Osteocyte (in vitro differentiated cells): ENCODE results near the gene MCF2. TPM values are rescaled to one million over a fixed set of nuclear protein-coding genes. Genes with fewer than 3 reads are reported as not detected.
A peak's percentile ranks its signal among the peaks of the same experiment; 100 is the strongest.

ENCODE experiments used
- DNase-seq: peaks from one replicate; pipeline ENCODE4 v3.0.0; 2021; ENCODE audit warnings: mixed read lengths; ENCODE audit not compliant: unreplicated experiment; ENCODE audit errors: extremely low spot score
- H3K27ac Mint-ChIP-seq: one replicate; pipeline ENCODE4 v1.8.0; 2021; ENCODE audit warnings: mild to moderate bottlenecking, mixed read lengths; ENCODE audit not compliant: unreplicated experiment
- H3K27me3 Mint-ChIP-seq: one replicate; pipeline ENCODE4 v1.8.0; 2021; ENCODE audit warnings: mixed read lengths; ENCODE audit not compliant: unreplicated experiment
- H3K36me3 Mint-ChIP-seq: one replicate; pipeline ENCODE4 v1.8.0; 2021; ENCODE audit warnings: mixed read lengths; ENCODE audit not compliant: unreplicated experiment
- H3K4me1 Mint-ChIP-seq: one replicate; pipeline ENCODE4 v1.8.0; 2021; ENCODE audit warnings: mixed read lengths; ENCODE audit not compliant: unreplicated experiment
- H3K4me3 Mint-ChIP-seq: one replicate; pipeline ENCODE4 v1.8.0; 2021; ENCODE audit warnings: mild to moderate bottlenecking, moderate library complexity, mixed read lengths; ENCODE audit not compliant: unreplicated experiment
- H3K9me3 Mint-ChIP-seq: one replicate; pipeline ENCODE4 v1.8.0; 2021; ENCODE audit warnings: mixed read lengths; ENCODE audit not compliant: unreplicated experiment
- total RNA-seq: library from RNA; stranded (reverse); gene quantifications from 2 replicates; pipeline ENCODE4 v1.2.1, GENCODE V29; 2021
- TF ChIP-seq, protein P1 (sequence below): fragments of 200-600 bp; sonication (generic); IDR thresholded peaks from 2 replicates; pipeline ENCODE4 v1.5.0; 2021; ENCODE audit warnings: antibody characterized with exemption, mild to moderate bottlenecking, moderate library complexity

The MCF2 gene
- total RNA-seq, 1 donor from 2014 or later = not detected

DNA sequence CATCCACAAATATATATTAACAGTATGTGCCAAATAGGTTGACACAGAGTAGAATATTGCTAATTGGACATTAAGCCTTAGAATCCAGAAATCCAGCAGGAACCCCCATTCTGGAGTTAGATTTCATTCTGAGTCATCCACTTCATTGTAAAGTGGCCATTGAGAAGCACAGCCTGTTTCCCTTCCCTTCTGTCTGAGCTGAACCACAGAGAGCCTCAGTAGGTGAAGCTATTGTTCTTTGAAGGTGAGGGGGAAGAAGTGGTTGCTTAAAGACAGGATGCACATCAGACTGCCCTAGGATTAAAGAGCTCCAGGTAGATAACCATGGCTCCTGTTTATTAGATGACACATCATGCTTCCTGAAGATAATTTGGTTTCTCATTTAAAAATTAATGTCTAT lies 30.6 kb upstream of the MCF2 start:
- TF ChIP-seq, protein P1, sequence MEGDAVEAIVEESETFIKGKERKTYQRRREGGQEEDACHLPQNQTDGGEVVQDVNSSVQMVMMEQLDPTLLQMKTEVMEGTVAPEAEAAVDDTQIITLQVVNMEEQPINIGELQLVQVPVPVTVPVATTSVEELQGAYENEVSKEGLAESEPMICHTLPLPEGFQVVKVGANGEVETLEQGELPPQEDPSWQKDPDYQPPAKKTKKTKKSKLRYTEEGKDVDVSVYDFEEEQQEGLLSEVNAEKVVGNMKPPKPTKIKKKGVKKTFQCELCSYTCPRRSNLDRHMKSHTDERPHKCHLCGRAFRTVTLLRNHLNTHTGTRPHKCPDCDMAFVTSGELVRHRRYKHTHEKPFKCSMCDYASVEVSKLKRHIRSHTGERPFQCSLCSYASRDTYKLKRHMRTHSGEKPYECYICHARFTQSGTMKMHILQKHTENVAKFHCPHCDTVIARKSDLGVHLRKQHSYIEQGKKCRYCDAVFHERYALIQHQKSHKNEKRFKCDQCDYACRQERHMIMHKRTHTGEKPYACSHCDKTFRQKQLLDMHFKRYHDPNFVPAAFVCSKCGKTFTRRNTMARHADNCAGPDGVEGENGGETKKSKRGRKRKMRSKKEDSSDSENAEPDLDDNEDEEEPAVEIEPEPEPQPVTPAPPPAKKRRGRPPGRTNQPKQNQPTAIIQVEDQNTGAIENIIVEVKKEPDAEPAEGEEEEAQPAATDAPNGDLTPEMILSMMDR = no peak
- Mint-ChIP-seq H3K36me3 (peaks cover 9% of the 10 kb centered on the region), H3K27ac (peak overlapping the region; percentile 53), H3K4me3 (no peak overlapping the region), H3K9me3 (peaks cover 13% of the 10 kb centered on the region), H3K27me3 (no peaks in the 10 kb centered on the region), H3K4me1 (peaks cover 21% of the 10 kb centered on the region)
- no peak for DNase-seq

- peaks cover 16% of the 10 kb centered on the region for H3K36me3 Mint-ChIP-seq
- no peaks in the 10 kb centered on the region for H3K27me3 Mint-ChIP-seq
Measured at GRCh38 chrX:139736151-139736550, 28.2 kb upstream of the MCF2 start.

DNA sequence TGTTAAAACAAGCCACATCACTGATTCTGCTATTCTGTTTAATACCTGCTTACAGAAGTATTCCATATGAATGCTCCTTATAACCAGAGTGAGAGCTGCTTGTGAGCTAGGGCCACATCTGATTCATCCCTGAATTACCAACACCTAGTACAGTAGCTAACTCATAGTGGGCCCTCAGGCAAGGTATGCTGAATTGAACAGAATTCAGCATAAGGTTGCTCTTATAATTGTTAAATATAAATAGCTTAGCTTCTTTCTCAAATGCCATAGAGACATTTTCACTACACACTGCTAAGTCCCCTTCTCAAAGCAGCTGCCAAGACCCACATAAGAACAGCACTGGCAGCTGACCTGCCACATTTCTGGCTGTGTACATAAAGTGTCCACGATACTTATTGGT lies 27.0 kb upstream of the MCF2 start:
- no peaks in the 10 kb centered on the region for H3K27me3 Mint-ChIP-seq
- H3K27ac Mint-ChIP-seq = no peak overlapping the region
- no peak overlapping the region for H3K4me3 Mint-ChIP-seq
- H3K9me3 Mint-ChIP-seq = peaks cover 17% of the 10 kb centered on the region
- TF ChIP-seq, protein P1 = no peak
- H3K36me3 Mint-ChIP-seq = peaks cover 16% of the 10 kb centered on the region
- no peak for DNase-seq
- H3K4me1 Mint-ChIP-seq = peaks cover 14% of the 10 kb centered on the region

More at GRCh38 chrX:139736151-139736550, 28.2 kb upstream of the MCF2 start:
- TF ChIP-seq, protein P1 = no peak
- Mint-ChIP-seq H3K4me3 (no peak overlapping the region), H3K9me3 (peaks cover 17% of the 10 kb centered on the region), H3K27ac (no peak overlapping the region), H3K4me1 (peaks cover 21% of the 10 kb centered on the region)
- no peak for DNase-seq

DNA sequence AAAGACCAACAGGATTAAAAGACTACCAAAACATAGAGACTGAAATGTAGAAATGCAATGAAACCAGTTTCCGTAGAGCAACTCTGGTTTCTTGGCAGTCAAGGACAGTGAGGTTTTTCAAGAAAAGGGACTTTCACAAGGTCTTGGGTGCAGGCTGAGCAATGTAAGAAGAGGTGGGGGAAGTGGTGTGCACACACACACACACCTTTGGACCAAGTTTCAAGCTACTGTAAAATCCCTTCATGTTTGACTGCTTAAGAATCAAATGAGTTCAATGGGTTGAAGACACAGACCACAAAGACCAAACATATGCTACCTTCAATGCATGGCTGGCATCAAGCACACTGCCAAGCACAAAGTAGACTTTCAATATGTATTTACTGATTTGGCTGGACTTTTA lies 17.8 kb upstream of the MCF2 start:
- Mint-ChIP-seq H3K4me1 (no peaks in the 10 kb centered on the region), H3K27me3 (no peaks in the 10 kb centered on the region), H3K9me3 (peaks cover 13% of the 10 kb centered on the region), H3K4me3 (no peak overlapping the region), H3K36me3 (peaks cover 4% of the 10 kb centered on the region), H3K27ac (no peak overlapping the region)
- DNase-seq = no peak
- TF ChIP-seq, protein P1 = no peak

DNA sequence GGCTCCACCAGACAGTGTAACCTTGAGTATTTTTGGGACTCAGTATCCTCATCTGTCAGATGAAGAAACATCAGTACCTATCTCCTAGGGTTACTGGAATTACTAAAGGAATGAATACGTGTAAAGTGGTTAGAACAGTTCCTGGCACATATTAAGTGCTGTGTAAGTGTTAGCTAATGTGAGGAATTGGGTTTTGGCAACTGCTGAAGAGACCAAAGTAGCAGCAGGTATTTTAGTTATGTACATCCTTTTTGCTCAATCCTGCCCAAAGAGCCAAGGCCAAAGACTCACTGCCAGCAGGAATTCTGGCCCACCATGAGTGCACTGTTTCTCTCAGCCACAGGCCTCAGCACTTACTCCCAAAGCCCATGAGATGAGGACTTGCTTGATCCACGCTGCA lies 16.7 kb upstream of the MCF2 start:
- H3K36me3 Mint-ChIP-seq = no peaks in the 10 kb centered on the region
- H3K4me3 Mint-ChIP-seq = no peak overlapping the region
- peaks cover 5% of the 10 kb centered on the region for H3K4me1 Mint-ChIP-seq
- TF ChIP-seq, protein P1 = no peak
- no peaks in the 10 kb centered on the region for H3K27me3 Mint-ChIP-seq
- peaks cover 20% of the 10 kb centered on the region for H3K9me3 Mint-ChIP-seq
- no peak overlapping the region for H3K27ac Mint-ChIP-seq
- DNase-seq = no peak
